Trophoblast cell (in vitro differentiated cells and primary cell): ENCODE data around the gene CLBA1.
"Not testable (repeated sequence)": the region's sequence is repeated elsewhere in the genome, so short reads cannot be mapped to it uniquely, and the experiment has no call there.

ENCODE experiments used
- DNase-seq, 2 donors: peaks; one replicate each; pipeline ENCODE4 v3.0.0-alpha.2; 2016
- H2AFZ ChIP-seq: 2 replicates; pipeline ENCODE4 v1.6.1; 2013; ENCODE audit warnings: low read length, moderate library complexity, mild to moderate bottlenecking; ENCODE audit not compliant: insufficient read depth, poor library complexity
- H2AK5ac ChIP-seq: 2 replicates; pipeline ENCODE4 v1.6.1; 2013; ENCODE audit warnings: mild to moderate bottlenecking, low read length
- H2BK120ac ChIP-seq: 2 replicates; pipeline ENCODE4 v1.6.1; 2013; ENCODE audit warnings: low read length, mild to moderate bottlenecking, moderate library complexity; ENCODE audit not compliant: insufficient read depth, poor library complexity
- H2BK12ac ChIP-seq: 2 replicates; pipeline ENCODE4 v1.6.1; 2013; ENCODE audit warnings: mild to moderate bottlenecking, low read length, moderate library complexity
- H2BK5ac ChIP-seq: 2 replicates; pipeline ENCODE4 v1.6.1; 2013; ENCODE audit warnings: low read length, low read depth, moderate library complexity, mild to moderate bottlenecking; ENCODE audit not compliant: poor library complexity
- H3K14ac ChIP-seq: 2 replicates; pipeline ENCODE4 v1.6.1; 2013; ENCODE audit warnings: mild to moderate bottlenecking, low read length
- H3K18ac ChIP-seq: 2 replicates; pipeline ENCODE4 v1.6.1; 2013; ENCODE audit warnings: mild to moderate bottlenecking, low read length
- H3K23ac ChIP-seq: 2 replicates; pipeline ENCODE4 v1.6.1; 2013; ENCODE audit warnings: low read length
- H3K27ac ChIP-seq: 2 replicates; pipeline ENCODE4 v1.5.1; 2013; ENCODE audit warnings: low read depth, mild to moderate bottlenecking, inconsistent platforms, low read length, moderate library complexity
- H3K27me3 ChIP-seq: 2 replicates; pipeline ENCODE4 v1.6.1; 2013; ENCODE audit warnings: inconsistent platforms, mild to moderate bottlenecking, low read length, moderate library complexity; ENCODE audit not compliant: insufficient read depth
- H3K36me3 ChIP-seq, 2 experiments: 1 replicate in 1 of 2; 2 replicates in 1 of 2; pipeline ENCODE4 v1.6.1; 2013; ENCODE audit warnings: low read length in 2 of 2, mild to moderate bottlenecking in 2 of 2, moderate library complexity in 1 of 2; ENCODE audit not compliant: insufficient read depth in 2 of 2, control insufficient read depth in 1 of 2
- H3K4ac ChIP-seq: 2 replicates; pipeline ENCODE4 v1.6.1; 2013; ENCODE audit warnings: low read depth, mild to moderate bottlenecking, low read length, moderate library complexity
- H3K4me1 ChIP-seq, 2 experiments: 1 replicate in 1 of 2; 2 replicates in 1 of 2; pipeline ENCODE4 v1.6.1; 2013; ENCODE audit warnings: low read length in 2 of 2, mild to moderate bottlenecking in 2 of 2, moderate library complexity in 1 of 2; ENCODE audit not compliant: insufficient read depth in 2 of 2, control insufficient read depth in 1 of 2
- H3K4me2 ChIP-seq: 2 replicates; pipeline ENCODE4 v1.6.1; 2013; ENCODE audit warnings: inconsistent platforms, mild to moderate bottlenecking, low read length, moderate library complexity
- H3K4me3 ChIP-seq: 2 replicates; pipeline ENCODE4 v1.5.1; 2013; ENCODE audit warnings: mild to moderate bottlenecking, low read depth, low read length, inconsistent platforms
- H3K79me1 ChIP-seq: one replicate; pipeline ENCODE4 v1.6.1; 2013; ENCODE audit warnings: low read length
- H3K79me2 ChIP-seq: 2 replicates; pipeline ENCODE4 v1.6.1; 2013; ENCODE audit warnings: low read length, mild to moderate bottlenecking; ENCODE audit not compliant: control insufficient read depth, insufficient read depth, poor library complexity
- H3K9ac ChIP-seq: 2 replicates; pipeline ENCODE4 v1.6.1; 2013; ENCODE audit warnings: mild to moderate bottlenecking, low read length
- H3K9me3 ChIP-seq: 2 replicates; pipeline ENCODE4 v1.6.1; 2013; ENCODE audit warnings: low read depth, mild to moderate bottlenecking, control low read depth, inconsistent platforms, low read length; ENCODE audit not compliant: insufficient read depth
- H4K12ac ChIP-seq: 2 replicates; pipeline ENCODE4 v1.6.1; 2013; ENCODE audit warnings: low read depth, mild to moderate bottlenecking, low read length, moderate library complexity
- H4K8ac ChIP-seq: 2 replicates; pipeline ENCODE4 v1.6.1; 2013; ENCODE audit warnings: low read depth, mild to moderate bottlenecking, low read length, moderate library complexity
- H4K91ac ChIP-seq: one replicate; pipeline ENCODE4 v1.6.1; 2013; ENCODE audit warnings: low read depth, mild to moderate bottlenecking, low read length, moderate library complexity
- WGBS: extraction: QIAGEN DNeasy Blood & Tissue Kit; methylation state at CpG from one replicate; pipeline ENCODE4 v1.1.7; 2013; ENCODE audit warnings: missing lambda C conversion rate; ENCODE audit not compliant: insufficient read length, insufficient coverage; ENCODE audit errors: extremely low coverage; 5-methylcytosine and 5-hydroxymethylcytosine counted together

The CLBA1 gene

DNA sequence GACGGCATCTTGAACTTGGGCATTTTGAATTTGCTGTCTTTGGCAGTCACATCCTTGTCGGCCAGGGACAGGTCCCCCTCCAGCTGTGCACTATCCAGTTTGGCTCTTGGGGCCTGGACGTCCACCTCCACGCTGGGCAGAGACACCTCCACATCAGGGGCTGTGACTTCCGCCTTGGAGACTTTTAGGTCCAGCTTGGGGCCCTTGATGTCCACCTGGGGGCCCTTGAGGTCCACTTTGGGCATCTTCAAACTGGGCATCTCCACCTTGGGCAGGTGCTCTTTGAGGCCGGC is 41.6 kb upstream of the CLBA1 start:
- not testable (repeated sequence) for H3K23ac ChIP-seq, H3K4me2 ChIP-seq, H3K4me3 ChIP-seq, H2BK120ac ChIP-seq, H3K79me2 ChIP-seq, H3K27me3 ChIP-seq, H2AFZ ChIP-seq, H4K8ac ChIP-seq, H2BK5ac ChIP-seq, H3K9ac ChIP-seq, H3K18ac ChIP-seq, H3K27ac ChIP-seq, H4K91ac ChIP-seq, H2AK5ac ChIP-seq, H4K12ac ChIP-seq, H3K79me1 ChIP-seq, H3K14ac ChIP-seq, H2BK12ac ChIP-seq, H3K4ac ChIP-seq, H3K36me3 ChIP-seq, DNase-seq, H3K4me1 ChIP-seq
- no CpG with 5 or more reads among the region's 6 CpGs for WGBS
- peaks cover 27% of the 10 kb centered on the region for H3K9me3 ChIP-seq

GRCh38 chr14:104944436-104945205 is 41.0 kb upstream of the CLBA1 start:
- H3K9me3 ChIP-seq = peaks cover 31% of the 10 kb centered on the region
- not testable (repeated sequence) for H3K18ac ChIP-seq, H3K4me2 ChIP-seq, H2BK120ac ChIP-seq, H3K79me2 ChIP-seq, H2BK5ac ChIP-seq, H4K8ac ChIP-seq, H3K4me1 ChIP-seq, DNase-seq, H3K14ac ChIP-seq, H3K4ac ChIP-seq, H3K36me3 ChIP-seq, H4K91ac ChIP-seq, H3K79me1 ChIP-seq, H3K27ac ChIP-seq, H2AK5ac ChIP-seq, H2BK12ac ChIP-seq, H3K23ac ChIP-seq, H3K4me3 ChIP-seq, H3K9ac ChIP-seq, H2AFZ ChIP-seq, H3K27me3 ChIP-seq, H4K12ac ChIP-seq
- whole genome bisulfite sequencing = no CpG with 5 or more reads among the region's 29 CpGs

DNA sequence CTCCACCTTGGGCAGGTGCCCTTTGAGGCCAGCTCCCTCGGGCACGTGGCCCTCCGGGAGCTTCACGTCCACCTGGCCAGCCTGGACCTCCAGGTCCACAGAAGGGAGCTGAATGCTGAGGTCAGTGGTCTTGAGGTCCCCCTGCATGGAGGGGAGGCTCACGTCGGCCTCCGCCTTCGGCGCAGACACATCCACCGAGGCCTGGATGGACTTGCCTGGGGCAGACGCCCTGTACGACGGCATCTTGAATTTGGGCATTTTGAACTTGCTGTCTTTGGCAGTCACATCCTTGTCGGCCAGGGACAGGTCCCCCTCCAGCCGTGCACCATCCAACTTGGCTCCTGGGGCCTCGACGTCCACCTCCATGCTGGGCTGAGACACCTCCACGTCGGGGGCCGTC is 40.3 kb upstream of the CLBA1 start:
- H2BK5ac ChIP-seq, H3K79me1 ChIP-seq, H2AFZ ChIP-seq, H3K4ac ChIP-seq, H3K27ac ChIP-seq, H4K8ac ChIP-seq, H3K79me2 ChIP-seq, H3K36me3 ChIP-seq, H3K4me3 ChIP-seq, H3K4me1 ChIP-seq, H3K23ac ChIP-seq, H2BK120ac ChIP-seq, H3K18ac ChIP-seq, H3K27me3 ChIP-seq, H3K4me2 ChIP-seq, DNase-seq, H2BK12ac ChIP-seq, H2AK5ac ChIP-seq, H3K9ac ChIP-seq, H4K91ac ChIP-seq, H3K14ac ChIP-seq, H4K12ac ChIP-seq: not testable (repeated sequence)
- H3K9me3 ChIP-seq = peaks cover 31% of the 10 kb centered on the region
- WGBS = no CpG with 5 or more reads among the region's 20 CpGs

DNA sequence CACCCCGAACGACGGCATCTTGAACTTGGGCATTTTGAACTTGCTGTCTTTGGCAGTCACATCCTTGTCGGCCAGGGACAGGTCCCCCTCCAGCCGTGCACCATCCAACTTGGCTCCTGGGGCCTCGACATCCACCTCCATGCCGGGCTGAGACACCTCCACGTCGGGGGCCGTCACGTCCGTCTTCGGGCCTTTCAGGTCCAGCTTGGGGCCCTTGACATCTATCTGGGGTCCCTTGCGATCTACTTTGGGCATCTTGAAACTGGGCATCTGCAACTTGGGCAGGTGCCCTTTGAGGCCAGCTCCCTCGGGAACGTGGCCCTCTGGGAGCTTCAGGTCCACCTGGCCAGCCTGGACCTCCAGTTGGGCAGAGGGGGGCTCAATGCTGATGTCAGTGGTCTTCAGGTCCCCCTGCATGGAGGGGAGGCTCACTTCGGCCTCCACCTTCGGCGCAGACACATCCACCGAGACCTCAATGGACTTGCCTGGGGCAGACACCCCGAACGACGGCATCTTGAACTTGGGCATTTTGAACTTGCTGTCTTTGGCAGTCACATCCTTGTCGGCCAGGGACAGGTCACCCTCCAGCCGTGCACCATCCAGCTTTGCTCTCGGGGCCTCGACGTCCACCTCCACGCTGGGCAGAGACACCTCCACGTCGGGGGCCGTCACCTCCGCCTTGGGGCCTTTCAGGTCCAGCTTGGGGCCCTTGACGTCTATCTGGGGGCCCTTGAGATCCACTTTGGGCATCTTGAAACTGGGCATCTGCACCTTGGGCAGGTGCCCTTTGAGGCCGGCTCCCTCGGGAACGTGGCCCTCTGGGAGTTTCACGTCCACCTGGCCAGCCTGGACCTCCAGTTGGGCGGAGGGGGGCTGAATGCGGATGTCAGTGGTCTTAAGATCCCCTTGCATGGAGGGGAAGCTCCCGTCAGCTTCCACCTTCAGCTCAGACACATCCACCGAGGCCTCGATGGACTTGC is 39.3 kb upstream of the CLBA1 start:
- H3K4me3 ChIP-seq, DNase-seq, H4K8ac ChIP-seq, H4K91ac ChIP-seq, H3K4me1 ChIP-seq, H3K18ac ChIP-seq, H2AK5ac ChIP-seq, H2BK12ac ChIP-seq, H3K79me2 ChIP-seq, H2BK5ac ChIP-seq, H2BK120ac ChIP-seq, H3K4me2 ChIP-seq, H3K14ac ChIP-seq, H3K23ac ChIP-seq, H3K36me3 ChIP-seq, H4K12ac ChIP-seq, H3K27me3 ChIP-seq, H3K4ac ChIP-seq, H3K79me1 ChIP-seq, H2AFZ ChIP-seq, H3K9ac ChIP-seq, H3K27ac ChIP-seq: not testable (repeated sequence)
- peaks cover 33% of the 10 kb centered on the region for H3K9me3 ChIP-seq
- no CpG with 5 or more reads among the region's 43 CpGs for WGBS
